A204.1 (cell line): ENCODE measurements around the gene RHBDF2.

Source experiments
- FAIRE-seq: peaks from 2 replicates; lab custom pipeline; 2012; peaks lifted over from hg19 to GRCh38; lab: Jason Lieb, UNC

RHBDF2 gene

GRCh38 chr17:76459674-76460073 is 41.5 kb downstream of the RHBDF2 start:
- no peak for FAIRE-seq

- no peak for FAIRE-seq
These were observed 42.4 kb downstream of the RHBDF2 start for GRCh38 chr17:76458580-76459490.

- no peak for FAIRE-seq
These were observed 47.8 kb downstream of the RHBDF2 start for GRCh38 chr17:76453431-76453743.

GRCh38 chr17:76452660-76453430 is 48.4 kb downstream of the RHBDF2 start, which contains the start of gene UBE2O:
Gene UBE2O, minus strand, starts transcription at chr17:76453152. Its CDS starts 11 bp downstream, at chr17:76453141.
- FAIRE-seq: no peak

DNA sequence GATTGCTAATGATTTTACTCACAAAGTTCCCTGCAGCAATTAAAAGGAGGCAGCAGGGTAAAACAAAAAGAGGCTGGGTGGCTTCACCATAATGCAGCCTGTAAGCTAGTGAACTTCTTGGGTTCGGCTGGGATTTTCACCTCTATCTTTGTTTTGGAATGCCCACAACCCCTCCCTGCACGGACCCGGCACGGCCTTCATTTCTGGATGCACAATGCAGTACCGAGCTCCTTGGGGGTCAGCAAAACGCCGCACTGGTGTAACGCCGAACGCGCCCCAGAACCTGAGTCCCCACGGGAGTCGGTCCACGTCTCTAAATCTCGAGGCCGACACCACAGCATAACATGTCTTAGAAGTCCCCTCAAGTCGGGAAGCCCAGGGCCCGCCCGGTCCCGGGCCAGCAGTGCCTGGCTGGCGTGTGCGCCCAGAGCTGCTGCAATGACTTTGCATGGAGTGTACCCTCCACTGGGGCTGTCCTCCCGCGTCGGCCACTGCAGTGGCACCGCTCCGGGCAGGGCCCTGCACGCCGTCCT is 49.0 kb downstream of the RHBDF2 start:
- no peak for FAIRE-seq

DNA sequence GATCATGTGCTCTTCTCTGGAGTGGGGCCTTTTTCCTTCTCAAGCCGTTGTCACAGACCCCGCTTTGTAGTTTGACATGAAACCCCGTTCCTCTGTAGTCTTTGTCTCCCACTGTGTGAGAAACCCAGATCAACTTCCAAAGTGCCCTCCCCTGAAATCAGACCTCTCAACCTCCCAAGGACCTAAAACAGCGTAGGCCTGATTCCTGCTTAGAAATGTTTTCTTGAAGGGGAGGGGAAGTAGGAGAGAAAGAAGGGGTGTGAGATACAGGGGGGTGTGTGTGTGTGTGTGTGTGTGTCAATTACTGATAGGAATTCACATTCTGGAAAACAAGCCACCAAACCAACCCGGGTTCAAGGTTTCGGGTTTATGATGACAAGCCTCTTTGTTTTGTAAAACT is 49.7 kb downstream of the RHBDF2 start:
- FAIRE-seq: no peak

DNA sequence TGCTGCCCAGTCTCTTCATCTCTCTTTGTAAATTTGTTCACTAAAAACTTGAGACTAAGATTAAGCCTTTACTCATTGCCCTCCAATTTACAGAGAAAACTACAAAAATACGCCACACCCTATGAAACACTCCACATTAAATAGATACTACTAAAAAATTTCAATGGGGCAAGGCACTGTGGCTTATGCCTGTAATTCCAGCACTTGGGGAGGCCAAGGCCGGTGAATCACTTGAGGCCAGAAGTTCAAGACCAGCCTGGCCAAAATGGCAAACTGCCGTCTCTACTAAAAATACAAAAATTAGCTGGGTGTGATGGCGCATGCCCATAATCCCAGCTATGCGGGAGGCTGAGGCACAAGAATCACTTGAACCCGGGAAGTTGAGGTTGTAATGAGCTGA is 52.1 kb downstream of the RHBDF2 start:
- FAIRE-seq: no peak

DNA sequence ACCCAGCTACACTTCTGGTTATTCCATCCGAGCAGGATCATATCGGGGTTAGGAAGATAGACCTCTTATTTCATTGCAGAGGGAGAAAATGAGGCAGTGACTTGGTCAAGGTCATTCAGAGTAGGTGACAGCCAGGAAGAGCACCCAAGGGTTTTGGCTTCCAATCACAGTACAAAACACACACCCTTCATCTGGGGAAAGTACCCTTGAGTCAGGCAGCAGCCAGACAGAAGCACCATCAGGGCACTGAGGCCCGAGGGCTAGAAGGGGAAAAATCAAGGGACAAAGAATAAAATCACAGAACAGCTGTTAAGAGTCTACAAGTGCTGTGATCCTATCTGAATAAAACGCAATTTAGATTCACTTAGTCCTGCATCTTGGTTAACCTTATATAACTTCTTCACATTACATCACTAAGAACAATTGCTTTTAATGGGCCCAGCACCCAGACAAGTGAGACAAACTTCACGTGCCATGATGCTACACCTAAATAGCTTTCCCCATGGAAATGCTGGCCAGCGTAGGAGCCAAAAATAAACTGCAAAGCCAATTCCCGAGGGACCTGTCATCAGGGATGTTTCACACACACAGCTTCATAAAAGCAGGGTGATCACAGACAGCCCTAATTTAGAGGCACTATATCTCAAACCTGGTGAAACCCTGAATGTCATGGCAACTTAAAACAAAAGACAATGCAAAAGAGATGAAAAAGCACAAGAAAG is 53.1 kb downstream of the RHBDF2 start:
- FAIRE-seq: no peak

- no peak for FAIRE-seq
These were observed 54.6 kb downstream of the RHBDF2 start for GRCh38 chr17:76446449-76447231.

GRCh38 chr17:76445697-76446448 is 55.4 kb downstream of the RHBDF2 start:
- no peak for FAIRE-seq

GRCh38 chr17:76444518-76445311 is 56.5 kb downstream of the RHBDF2 start:
- FAIRE-seq: no peak

- no peak for FAIRE-seq
These were observed 58.6 kb downstream of the RHBDF2 start for GRCh38 chr17:76442341-76443338.

DNA sequence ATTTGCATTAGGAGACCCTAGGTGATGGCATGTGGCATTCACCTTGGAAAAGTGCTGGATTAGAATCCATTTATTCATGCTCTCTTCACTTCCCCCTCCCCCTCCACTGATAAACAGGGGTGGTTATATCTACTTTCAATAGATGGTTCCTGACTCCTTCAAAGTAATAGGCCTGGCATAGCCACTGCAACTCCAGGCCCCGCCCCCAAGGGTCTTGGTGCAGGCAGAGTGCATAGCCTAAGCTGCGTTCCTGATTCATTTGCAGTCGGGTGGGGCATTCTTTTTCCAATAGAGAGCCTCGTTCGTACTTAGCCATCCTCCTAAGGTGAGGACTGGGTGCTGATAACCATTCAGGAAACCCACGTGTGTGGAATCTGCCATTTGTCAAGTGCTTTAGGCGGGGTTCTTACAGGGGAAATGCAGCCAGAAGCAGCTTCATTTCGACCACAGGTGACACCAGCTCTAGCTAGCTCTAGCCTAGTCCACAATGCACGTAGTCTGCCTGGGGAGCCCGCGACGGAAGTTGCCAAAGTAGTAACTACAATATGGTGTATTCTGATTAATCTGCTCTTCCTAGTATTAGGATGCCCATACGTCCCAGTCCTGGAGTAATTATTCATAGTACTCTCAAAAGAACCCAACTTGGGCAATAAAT is 59.4 kb downstream of the RHBDF2 start:
- FAIRE-seq: no peak

DNA sequence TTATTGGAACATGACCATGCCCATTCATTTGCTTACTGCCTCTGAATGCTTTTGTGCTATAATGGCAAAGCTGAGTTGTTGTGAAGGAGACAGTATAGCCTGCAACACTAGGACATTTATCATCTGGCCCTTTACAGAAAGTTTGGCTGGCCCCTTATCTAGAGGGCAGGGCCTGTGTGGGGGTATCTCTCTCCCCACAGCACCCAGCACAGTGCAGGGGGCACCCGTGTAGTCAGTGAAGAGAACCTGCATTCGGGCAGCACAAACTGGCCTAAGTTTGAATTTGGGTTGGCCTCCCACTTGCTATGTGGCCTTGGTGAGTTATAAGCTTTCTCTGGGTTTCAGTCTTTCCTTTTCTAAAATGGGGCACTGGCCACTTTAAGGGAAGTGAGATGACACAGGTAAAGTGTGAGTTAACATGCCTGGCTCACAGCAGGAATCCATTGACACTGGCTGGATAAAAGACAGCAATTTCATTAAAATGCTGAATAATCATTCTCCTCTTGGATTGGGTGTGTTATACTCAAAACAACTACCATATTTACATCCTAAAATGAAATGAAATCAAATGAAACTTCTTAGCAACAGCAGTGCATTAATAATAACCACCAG is 60.4 kb downstream of the RHBDF2 start:
- no peak for FAIRE-seq

DNA sequence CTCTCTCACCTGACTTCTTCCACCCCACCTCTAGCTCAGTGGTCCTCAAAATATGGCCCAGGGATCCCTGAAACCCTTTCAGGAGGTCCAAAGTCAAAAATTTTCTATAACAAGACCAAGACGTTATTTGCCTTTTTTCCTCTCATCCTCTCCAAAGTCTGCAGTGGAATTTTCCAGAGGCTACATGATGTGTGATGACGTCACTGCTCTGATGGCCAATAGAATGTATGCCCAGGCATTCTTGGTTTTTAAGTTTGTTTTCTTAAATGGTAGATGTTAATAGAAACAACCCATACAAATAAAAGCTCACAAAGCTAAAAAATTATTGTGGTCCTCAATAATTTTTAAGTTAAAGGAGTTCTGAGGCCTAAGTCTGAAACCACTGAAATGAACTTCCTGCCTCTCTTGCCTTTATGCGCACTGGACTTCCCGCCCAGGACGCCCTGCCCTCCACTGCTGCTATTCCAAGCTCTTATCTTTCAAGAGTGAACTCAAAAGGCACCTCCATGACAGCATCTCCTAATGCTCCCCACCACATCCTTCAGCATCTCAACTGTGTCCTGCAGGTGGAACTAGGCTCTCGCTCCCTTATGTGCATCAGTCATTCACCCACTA is 61.8 kb downstream of the RHBDF2 start:
- no peak for FAIRE-seq

DNA sequence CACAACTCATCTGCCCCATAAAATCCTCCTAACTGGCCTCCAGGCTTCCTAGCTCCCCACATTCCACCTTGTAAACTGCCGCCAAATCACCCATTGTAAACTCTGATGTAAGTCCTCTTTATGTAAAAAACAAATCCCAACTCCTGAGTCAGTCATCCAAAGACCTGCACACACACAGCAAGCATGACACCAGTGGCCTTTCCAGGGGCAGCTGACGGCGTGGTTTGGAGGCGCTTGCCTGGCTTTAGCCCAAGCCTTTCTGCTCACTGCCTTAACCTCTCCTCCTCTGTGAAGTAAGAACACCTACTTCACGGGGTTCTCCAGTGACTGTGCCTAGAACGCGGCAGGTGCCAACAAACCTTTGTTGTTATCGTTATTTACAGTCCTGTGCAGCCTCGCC is 62.3 kb downstream of the RHBDF2 start:
- FAIRE-seq: no peak
